ENCODE data around the gene CCDC148.

GRCh38 chr2:158143703-158144360 is 312.7 kb downstream of the CCDC148 start:
- TF ChIP-seq, protein P1, sequence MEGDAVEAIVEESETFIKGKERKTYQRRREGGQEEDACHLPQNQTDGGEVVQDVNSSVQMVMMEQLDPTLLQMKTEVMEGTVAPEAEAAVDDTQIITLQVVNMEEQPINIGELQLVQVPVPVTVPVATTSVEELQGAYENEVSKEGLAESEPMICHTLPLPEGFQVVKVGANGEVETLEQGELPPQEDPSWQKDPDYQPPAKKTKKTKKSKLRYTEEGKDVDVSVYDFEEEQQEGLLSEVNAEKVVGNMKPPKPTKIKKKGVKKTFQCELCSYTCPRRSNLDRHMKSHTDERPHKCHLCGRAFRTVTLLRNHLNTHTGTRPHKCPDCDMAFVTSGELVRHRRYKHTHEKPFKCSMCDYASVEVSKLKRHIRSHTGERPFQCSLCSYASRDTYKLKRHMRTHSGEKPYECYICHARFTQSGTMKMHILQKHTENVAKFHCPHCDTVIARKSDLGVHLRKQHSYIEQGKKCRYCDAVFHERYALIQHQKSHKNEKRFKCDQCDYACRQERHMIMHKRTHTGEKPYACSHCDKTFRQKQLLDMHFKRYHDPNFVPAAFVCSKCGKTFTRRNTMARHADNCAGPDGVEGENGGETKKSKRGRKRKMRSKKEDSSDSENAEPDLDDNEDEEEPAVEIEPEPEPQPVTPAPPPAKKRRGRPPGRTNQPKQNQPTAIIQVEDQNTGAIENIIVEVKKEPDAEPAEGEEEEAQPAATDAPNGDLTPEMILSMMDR (IDR thresholded peaks at IDR 0.05), result no peak
- no peak for TF ChIP-seq EZH2 (IDR thresholded peaks at IDR 0.05)

Data from neural progenitor cell (in vitro differentiated cells).